HUES64 (cell line): ENCODE measurements around the gene TM7SF3.
"Not testable (repeated sequence)": the region's sequence is repeated elsewhere in the genome, so short reads cannot be mapped to it uniquely, and the experiment has no call there.

Experiments used
- H3K27ac ChIP-seq: 2 replicates; pipeline ENCODE4 v1.7.0; 2013; ENCODE audit warnings: low read depth, low read length, inconsistent platforms
- H3K27me3 ChIP-seq: 2 replicates; pipeline ENCODE4 v1.6.1; 2013; ENCODE audit warnings: mild to moderate bottlenecking, low read length; ENCODE audit not compliant: insufficient read depth
- H3K36me3 ChIP-seq: 2 replicates; pipeline ENCODE4 v1.6.1; 2013; ENCODE audit warnings: mild to moderate bottlenecking, low read length; ENCODE audit not compliant: insufficient read depth
- H3K4me1 ChIP-seq: 2 replicates; pipeline ENCODE4 v1.6.1; 2013; ENCODE audit warnings: mild to moderate bottlenecking, low read length, moderate library complexity; ENCODE audit not compliant: insufficient read depth
- H3K4me3 ChIP-seq: 2 replicates; pipeline ENCODE4 v1.5.1; 2013; ENCODE audit warnings: mild to moderate bottlenecking, low read length, moderate library complexity
- H3K9ac ChIP-seq: 2 replicates; pipeline ENCODE4 v1.6.1; 2013; ENCODE audit warnings: mild to moderate bottlenecking, low read depth, low read length
- H3K9me3 ChIP-seq: 2 replicates; pipeline ENCODE4 v1.6.1; 2013; ENCODE audit warnings: low read depth, low read length; ENCODE audit not compliant: insufficient read depth
- WGBS: fragments of 150-250, 120-280 bp; methylation state at CpG from one replicate; pipeline ENCODE4 v1.1.7; 2013; ENCODE audit warnings: missing lambda C conversion rate; 5-methylcytosine and 5-hydroxymethylcytosine counted together

The TM7SF3 gene

DNA sequence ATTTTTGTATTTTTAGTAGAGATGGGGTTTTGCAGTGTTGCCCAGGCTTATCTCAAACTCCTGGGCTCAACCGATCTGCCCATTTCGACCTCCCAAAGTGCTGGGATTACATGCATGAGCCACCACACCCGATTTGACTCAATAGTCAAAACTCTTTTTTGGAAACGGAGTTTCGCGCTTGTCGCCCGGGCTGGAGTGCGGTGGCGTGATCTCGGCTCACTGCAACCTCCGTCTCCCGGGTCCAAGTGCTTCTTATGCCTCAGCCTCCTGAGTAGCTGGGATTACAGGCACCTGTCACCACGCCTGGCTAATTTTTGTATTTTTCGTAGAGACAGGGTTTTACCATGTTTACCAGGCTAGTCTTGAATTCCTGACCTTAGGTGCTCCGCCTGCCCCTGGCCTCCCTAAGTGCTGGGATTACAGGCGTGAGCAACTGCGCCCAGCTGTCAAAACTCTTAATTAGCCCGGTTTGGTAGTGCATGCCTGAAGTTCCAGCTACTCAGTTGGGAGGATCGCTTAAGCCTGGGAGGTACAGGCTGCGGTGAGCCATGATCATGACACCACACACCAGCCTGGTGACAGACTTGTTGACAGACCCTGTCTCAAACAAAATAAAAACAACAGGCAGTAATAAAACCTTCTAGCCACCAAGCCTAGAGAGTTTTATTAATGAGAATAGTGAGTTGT lies 20.6 kb upstream of the TM7SF3 start:
- WGBS: 96% methylated on average over 21 of the region's 21 CpGs
- H3K9me3 ChIP-seq: no peaks in the 10 kb centered on the region
- no peaks in the 10 kb centered on the region for H3K4me1 ChIP-seq
- no peak overlapping the region for H3K4me3 ChIP-seq
- peaks cover 57% of the 10 kb centered on the region for H3K36me3 ChIP-seq
- H3K27me3 ChIP-seq: no peaks in the 10 kb centered on the region
- H3K9ac ChIP-seq: no peak overlapping the region
- no peak overlapping the region for H3K27ac ChIP-seq

DNA sequence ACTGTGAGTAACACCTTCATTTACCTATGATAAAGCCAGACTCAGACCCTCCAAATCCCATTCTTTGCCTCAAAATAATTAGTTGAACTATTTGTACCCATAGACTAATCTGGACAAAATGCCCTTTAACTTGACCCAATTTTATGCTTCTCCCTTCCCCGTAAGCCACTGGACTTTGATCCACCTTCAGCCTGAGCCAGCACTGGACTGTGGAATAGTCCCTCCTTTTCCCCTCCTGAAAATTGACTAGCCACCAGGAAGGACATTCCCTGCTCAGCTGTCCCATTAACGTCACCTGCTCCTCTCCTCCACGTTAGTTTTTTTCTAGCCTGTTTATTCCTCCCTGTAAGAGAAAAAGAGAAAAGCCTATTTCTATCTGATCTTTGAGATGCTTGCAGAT lies 18.5 kb upstream of the TM7SF3 start:
- H3K4me3 ChIP-seq: no peak overlapping the region
- H3K9me3 ChIP-seq: no peaks in the 10 kb centered on the region
- no peak overlapping the region for H3K27ac ChIP-seq
- 93% methylated on average over 3 of the region's 3 CpGs for WGBS
- H3K27me3 ChIP-seq: no peaks in the 10 kb centered on the region
- no peak overlapping the region for H3K9ac ChIP-seq
- H3K36me3 ChIP-seq: peaks cover 63% of the 10 kb centered on the region
- no peaks in the 10 kb centered on the region for H3K4me1 ChIP-seq

DNA sequence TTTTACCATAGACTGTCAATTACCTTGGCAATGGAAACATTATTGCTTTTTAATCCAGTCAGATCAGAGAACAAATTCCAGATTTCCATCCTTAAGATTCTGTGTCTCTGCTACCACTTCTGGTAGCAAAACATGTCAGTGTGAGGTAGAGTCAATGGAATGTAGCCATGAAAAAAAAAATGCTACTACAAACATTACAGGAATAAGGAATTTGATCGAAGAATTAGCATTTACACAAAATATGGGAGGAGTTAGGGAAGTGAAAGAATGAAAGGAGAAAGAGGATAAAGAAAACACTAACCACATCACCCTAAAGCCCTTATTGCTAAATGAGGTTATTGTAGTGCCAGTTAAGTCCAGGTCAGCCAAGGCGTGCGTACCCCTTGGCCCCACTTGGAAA lies 17.3 kb upstream of the TM7SF3 start:
- H3K36me3 ChIP-seq: peaks cover 70% of the 10 kb centered on the region
- WGBS: 97% methylated on average over 2 of the region's 3 CpGs

DNA sequence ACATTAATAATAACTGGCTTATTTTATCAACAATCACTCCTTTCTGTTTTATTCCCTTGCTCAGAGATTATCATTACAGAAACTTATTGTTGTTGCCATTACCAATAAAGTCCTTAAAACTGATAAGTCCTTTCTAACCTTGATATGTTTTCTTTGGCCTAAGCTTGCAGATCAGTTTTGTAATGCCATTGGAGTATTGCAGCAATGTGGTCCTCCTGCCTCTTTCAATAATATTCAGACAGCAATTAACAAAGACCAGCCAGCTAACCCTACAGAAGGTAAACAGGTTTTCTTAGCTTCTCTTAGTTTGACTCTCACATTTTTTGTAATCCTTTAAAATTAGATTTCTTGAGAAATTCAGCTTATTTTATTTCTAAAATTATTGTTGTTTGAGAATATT lies 12.1 kb upstream of the TM7SF3 start:
- Histone ChIP-seq H3K36me3 (peaks cover 50% of the 10 kb centered on the region), H3K9me3 (no peaks in the 10 kb centered on the region), H3K4me3 (no peak overlapping the region), H3K9ac (no peak overlapping the region), H3K4me1 (no peaks in the 10 kb centered on the region), H3K27ac (no peak overlapping the region), H3K27me3 (no peaks in the 10 kb centered on the region)

More for the DNA sequence above, 17.3 kb upstream of the TM7SF3 start:
- Histone ChIP-seq H3K27ac (no peak overlapping the region), H3K9ac (no peak overlapping the region), H3K4me3 (no peak overlapping the region), H3K9me3 (no peaks in the 10 kb centered on the region), H3K4me1 (no peaks in the 10 kb centered on the region), H3K27me3 (no peaks in the 10 kb centered on the region)

DNA sequence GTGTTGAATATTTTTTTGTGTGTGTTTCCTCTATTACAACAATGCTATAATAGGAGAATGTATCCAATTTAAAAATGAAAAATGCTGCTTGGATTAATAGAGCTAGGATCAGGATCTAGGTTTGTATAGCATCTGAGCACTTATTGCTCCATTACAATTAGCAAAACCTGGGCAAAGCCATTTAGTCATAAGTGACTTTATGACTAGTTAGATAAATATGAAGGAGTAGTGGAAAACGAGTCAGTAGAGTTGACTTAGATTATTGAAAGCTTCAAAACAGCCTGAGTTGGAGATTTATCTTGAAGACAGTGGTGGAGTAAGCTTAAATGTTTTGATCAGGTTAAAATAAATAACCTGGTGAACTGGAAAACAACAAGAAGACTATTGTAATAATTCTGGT lies 10.9 kb upstream of the TM7SF3 start:
- Histone ChIP-seq H3K27ac (no peak overlapping the region), H3K27me3 (no peaks in the 10 kb centered on the region), H3K9ac (no peak overlapping the region), H3K36me3 (peaks cover 39% of the 10 kb centered on the region), H3K4me1 (no peaks in the 10 kb centered on the region), H3K9me3 (no peaks in the 10 kb centered on the region), H3K4me3 (no peak overlapping the region)
- 88% methylated on average over 1 of the region's 1 CpG for WGBS

DNA sequence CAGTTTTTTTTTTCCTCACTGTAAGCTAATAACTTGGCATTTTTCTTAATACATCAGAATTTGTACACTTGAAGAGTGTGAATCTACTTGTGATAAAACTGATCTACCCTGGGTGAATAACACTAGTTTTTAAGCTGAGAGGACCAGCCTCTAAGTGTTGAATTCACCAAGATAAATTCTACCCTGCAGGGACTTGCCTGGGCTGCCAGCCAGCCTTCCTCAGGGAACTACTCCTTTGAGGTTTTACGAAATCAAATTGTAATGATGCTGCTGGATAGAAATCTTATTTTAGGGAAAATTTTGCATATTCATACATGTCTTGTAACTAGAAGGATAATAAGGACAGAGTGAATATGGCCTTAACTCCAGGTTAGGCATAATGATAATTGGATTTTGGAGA lies 10.1 kb upstream of the TM7SF3 start:
- H3K27me3 ChIP-seq: no peaks in the 10 kb centered on the region
- no peak overlapping the region for H3K27ac ChIP-seq
- H3K36me3 ChIP-seq: peaks cover 31% of the 10 kb centered on the region
- H3K4me1 ChIP-seq: no peaks in the 10 kb centered on the region
- 93% methylated on average over 1 of the region's 1 CpG for WGBS
- H3K9me3 ChIP-seq: no peaks in the 10 kb centered on the region
- H3K4me3 ChIP-seq: no peak overlapping the region
- no peak overlapping the region for H3K9ac ChIP-seq

DNA sequence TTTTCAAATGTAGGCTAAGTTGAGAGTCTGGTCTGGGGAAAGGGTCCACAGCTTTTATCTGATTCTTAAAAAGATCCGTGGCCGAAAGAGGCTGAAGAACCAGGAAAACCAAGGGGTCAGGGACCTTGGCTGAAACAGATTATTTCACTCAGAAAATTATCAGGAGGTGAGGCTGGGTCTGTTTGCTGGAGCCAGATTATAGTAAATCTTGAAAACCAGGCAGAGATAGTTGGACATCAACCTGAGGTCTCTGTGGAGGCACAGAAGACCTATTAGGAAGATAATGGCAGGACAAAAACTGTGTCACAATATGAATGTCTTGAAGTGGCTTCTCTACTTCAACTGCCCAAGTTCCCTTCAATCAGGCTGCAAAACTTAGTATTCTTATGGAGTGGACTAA lies 6.6 kb upstream of the TM7SF3 start:
- Histone ChIP-seq H3K27ac (no peak overlapping the region), H3K4me1 (no peaks in the 10 kb centered on the region), H3K36me3 (no peaks in the 10 kb centered on the region), H3K4me3 (no peak overlapping the region), H3K9me3 (no peaks in the 10 kb centered on the region), H3K27me3 (no peaks in the 10 kb centered on the region), H3K9ac (no peak overlapping the region)
- 100% methylated on average over 2 of the region's 2 CpGs for WGBS

DNA sequence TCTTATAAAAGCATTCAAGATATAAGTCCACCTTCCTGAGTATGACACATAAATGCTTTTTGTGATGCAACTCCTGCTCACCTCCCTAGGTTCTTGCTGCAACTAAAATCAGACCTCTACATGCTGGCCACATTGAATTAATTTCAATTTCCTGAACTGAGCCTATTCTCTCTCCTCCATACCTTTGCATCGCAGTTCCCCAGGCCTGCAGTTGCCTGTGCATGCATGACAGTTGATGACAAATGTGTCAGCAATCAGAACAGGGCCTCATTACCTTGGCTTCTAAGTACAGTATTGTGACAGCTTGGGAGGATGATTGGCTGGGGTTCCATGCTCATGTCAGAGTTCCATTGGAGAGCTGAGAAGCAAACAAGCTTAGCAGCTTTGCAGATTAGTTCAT lies 3.9 kb upstream of the TM7SF3 start:
- Histone ChIP-seq H3K4me1 (peaks cover 13% of the 10 kb centered on the region), H3K4me3 (no peak overlapping the region), H3K27ac (no peak overlapping the region), H3K9ac (no peak overlapping the region), H3K36me3 (no peaks in the 10 kb centered on the region), H3K27me3 (no peaks in the 10 kb centered on the region), H3K9me3 (no peaks in the 10 kb centered on the region)
- WGBS: 94% methylated on average over 1 of the region's 1 CpG

DNA sequence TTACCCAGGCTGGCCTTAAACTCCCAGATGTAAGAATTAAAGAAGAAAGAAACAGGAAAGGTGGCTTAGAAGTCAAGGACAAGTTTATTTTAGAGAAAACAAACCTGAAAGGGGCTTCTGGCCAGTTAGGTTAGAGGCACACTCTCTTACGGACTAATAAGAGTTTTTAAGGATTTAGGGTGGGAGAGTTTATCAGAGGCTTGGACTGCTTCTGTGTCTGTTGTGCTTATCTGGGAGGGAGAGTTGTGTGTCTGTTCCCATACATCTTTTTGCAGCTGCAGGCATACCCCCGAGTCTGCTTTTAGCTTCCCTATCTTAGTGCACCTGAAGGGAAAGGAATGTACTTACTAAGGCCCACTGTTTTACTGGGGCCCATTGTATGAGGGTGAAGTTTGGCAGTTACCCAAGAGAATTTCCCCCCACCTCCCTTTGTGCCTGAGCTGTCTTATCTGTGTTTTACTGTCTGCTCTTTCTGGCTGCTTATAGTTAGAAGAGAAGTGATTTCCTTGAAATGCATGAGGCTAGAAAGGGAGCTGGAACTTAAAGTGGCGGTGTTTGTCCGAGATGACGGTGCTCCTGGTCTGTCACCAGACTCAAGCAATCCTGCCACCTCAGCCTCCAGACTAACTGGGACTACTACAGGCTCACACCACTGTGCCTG lies 3.1 kb upstream of the TM7SF3 start:
- not testable (repeated sequence) for H3K9me3 ChIP-seq, H3K36me3 ChIP-seq, H3K27me3 ChIP-seq, H3K27ac ChIP-seq, H3K4me3 ChIP-seq, H3K9ac ChIP-seq
- 79% methylated on average over 5 of the region's 5 CpGs for WGBS
- peaks cover 13% of the 10 kb centered on the region for H3K4me1 ChIP-seq

DNA sequence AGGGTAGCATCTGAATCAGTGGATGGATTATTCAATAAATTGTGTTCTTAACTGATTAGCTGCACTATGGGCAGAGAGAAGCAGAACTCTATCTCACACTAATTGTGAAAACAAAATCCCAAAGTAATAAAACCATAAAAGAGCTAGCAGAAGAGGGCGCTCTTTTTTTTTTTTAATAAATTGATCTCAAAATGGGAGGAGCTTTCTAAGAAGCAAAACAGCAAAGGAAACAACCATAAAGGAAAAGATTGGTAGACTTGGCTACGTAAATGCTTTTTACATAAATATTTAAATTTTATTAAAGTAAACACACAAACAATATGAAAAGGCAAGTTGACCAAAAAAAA lies 1.5 kb upstream of the TM7SF3 start:
- Histone ChIP-seq H3K4me1 (peaks cover 13% of the 10 kb centered on the region), H3K9ac (no peak overlapping the region), H3K9me3 (no peaks in the 10 kb centered on the region), H3K4me3 (no peak overlapping the region), H3K27me3 (no peaks in the 10 kb centered on the region), H3K27ac (no peak overlapping the region), H3K36me3 (no peaks in the 10 kb centered on the region; the same call in 1 of the 2 replicates)
- WGBS: no CpG with 5 or more reads among the region's 2 CpGs

DNA sequence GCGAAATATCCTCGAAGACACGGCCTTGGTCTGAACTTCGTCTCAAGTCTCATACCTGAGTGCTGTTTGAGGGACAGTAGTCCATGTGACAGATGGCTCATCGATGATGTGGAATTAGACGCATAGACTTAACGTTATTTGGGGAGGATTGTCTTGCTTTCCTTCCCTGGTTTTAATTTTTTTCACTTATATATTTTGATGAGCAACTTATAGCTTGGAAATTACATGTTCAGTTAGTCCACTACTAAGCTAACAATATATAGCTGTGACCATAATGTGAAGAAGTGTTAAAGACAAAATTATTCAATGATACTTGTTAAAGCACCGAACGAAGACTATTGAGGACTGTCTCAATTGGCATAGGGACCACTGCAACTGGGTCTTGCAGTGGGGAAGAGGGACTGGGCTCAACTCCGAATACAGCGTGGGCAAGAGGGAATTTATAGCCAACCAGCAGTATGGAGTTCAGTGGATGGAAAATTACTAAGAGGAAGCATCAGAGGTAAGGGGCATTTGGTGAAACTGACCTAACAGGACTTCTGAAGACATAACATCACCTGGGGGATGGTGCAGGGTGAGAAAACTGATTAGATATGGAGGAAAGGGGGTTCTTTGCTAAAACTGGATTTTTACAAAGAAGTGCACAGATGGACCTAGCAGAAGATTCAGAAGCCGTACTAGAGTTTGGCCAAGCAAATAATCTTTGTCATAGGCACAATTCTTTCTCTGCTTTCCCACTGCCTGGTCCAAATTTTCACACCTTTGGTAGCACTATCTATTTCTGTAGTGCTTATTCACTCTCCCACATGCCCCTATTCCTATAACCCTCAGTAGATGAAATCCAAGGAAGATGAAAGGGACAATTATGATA lies 910 bp upstream of the TM7SF3 start:
- WGBS: 70% methylated on average over 11 of the region's 12 CpGs
- H3K4me1 ChIP-seq: peaks cover 13% of the 10 kb centered on the region
- no peaks in the 10 kb centered on the region for H3K9me3 ChIP-seq
- H3K27ac ChIP-seq: peak overlapping the region; percentile 91
- peak overlapping the region; percentile 96 for H3K4me3 ChIP-seq
- H3K27me3 ChIP-seq: no peaks in the 10 kb centered on the region
- peak overlapping the region; percentile 72 for H3K9ac ChIP-seq
- H3K36me3 ChIP-seq: no peaks in the 10 kb centered on the region; the same call in 1 of the 2 replicates
